Fibroblast of lung (primary cell): ENCODE measurements around the gene GRID1. TPM values are rescaled to one million over a fixed set of nuclear protein-coding genes. Genes with fewer than 3 reads are reported as not detected.

Experiments used
- DNase-seq, 2 donors: peaks; one replicate each; pipeline versions ENCODE4 v3.0.0 to v3.0.0-alpha.2; 2010; ENCODE audit warnings: low read depth in 2 of 2
- H2AFZ ChIP-seq: 2 replicates; pipeline ENCODE4 v1.5.1; 2012; ENCODE audit warnings: low read length, control low read depth, inconsistent platforms
- H3K27ac ChIP-seq: 2 replicates; pipeline ENCODE4 v1.5.1; 2011; ENCODE audit warnings: low read length, control low read depth; ENCODE audit not compliant: insufficient read depth
- H3K27me3 ChIP-seq: 2 replicates; pipeline ENCODE4 v1.5.1; 2011; ENCODE audit warnings: mild to moderate bottlenecking, low read length; ENCODE audit not compliant: control insufficient read depth, insufficient read depth
- H3K36me3 ChIP-seq: 2 replicates; pipeline ENCODE4 v1.5.1; 2011; ENCODE audit warnings: low read length; ENCODE audit not compliant: control insufficient read depth, insufficient read depth
- H3K4me1 ChIP-seq: 2 replicates; pipeline ENCODE4 v1.5.1; 2011; ENCODE audit warnings: low read length; ENCODE audit not compliant: control insufficient read depth, insufficient read depth; ENCODE audit errors: extremely low read depth
- H3K4me2 ChIP-seq: 2 replicates; pipeline ENCODE4 v1.5.1; 2011; ENCODE audit warnings: low read length, control low read depth; ENCODE audit not compliant: insufficient read depth; ENCODE audit errors: extremely low read depth
- H3K4me3 ChIP-seq, 4 experiments: fragments of 200-600 bp in 1 of 4; sonication (generic) in 1 of 4; replicated peaks in 1 of 4; 2 replicates each; pipeline ENCODE4 v1.5.1; 2011 to 2016; ENCODE audit warnings: low read length in 4 of 4, low read depth in 3 of 4, mild to moderate bottlenecking in 3 of 4, control low read depth in 2 of 4, inconsistent platforms in 1 of 4, mixed read lengths in 1 of 4; ENCODE audit not compliant: insufficient read depth in 1 of 4; ENCODE audit errors: control extremely low read depth in 1 of 4
- H3K79me2 ChIP-seq: 2 replicates; pipeline ENCODE4 v1.5.1; 2012; ENCODE audit warnings: mild to moderate bottlenecking, low read length, inconsistent platforms; ENCODE audit not compliant: control insufficient read depth, insufficient read depth
- H3K9ac ChIP-seq: 2 replicates; pipeline ENCODE4 v1.5.1; 2011; ENCODE audit warnings: mild to moderate bottlenecking, low read length, control low read depth; ENCODE audit not compliant: insufficient read depth
- H3K9me3 ChIP-seq: 2 replicates; pipeline ENCODE4 v1.5.1; 2012; ENCODE audit warnings: low read depth, low read length; ENCODE audit not compliant: control insufficient read depth, insufficient read depth
- H4K20me1 ChIP-seq: 2 replicates; pipeline ENCODE4 v1.5.1; 2011; ENCODE audit warnings: low read length; ENCODE audit not compliant: control insufficient read depth, insufficient read depth; ENCODE audit errors: extremely low read depth
- CTCF ChIP-seq, 2 donors: IDR thresholded peaks in 1 of 2; conservative IDR thresholded peaks in 1 of 2; 1 replicate in 1 of 2; 2 replicates in 1 of 2; pipeline ENCODE4 v1.5.1; 2011 to 2012; ENCODE audit warnings: low read length in 2 of 2, control low read depth in 1 of 2, inconsistent platforms in 1 of 2, low read depth in 1 of 2, mild to moderate bottlenecking in 1 of 2
- EZH2 ChIP-seq: IDR thresholded peaks from 2 replicates; pipeline ENCODE4 v1.5.1; 2012; ENCODE audit warnings: low read length, control low read depth, mild to moderate bottlenecking; ENCODE audit errors: missing control alignments
- polyA plus RNA-seq, 2 donors: library from polyadenylated mRNA; depleted of rRNA in 1 of 2; stranded (reverse) in 1 of 2; unstranded in 1 of 2; fragments of >200 nt; gene quantifications; 2 replicates each; pipeline ENCODE4 v1.2.1, GENCODE V29; 2011 to 2012; ENCODE audit warnings: missing spikeins in 1 of 2
- total RNA-seq: library from RNA; depleted of rRNA; stranded (reverse); fragments of >200 nt; gene quantifications from 2 replicates; pipeline ENCODE4 v1.2.1, GENCODE V29; 2014

The GRID1 gene
- total and polyA plus RNA-seq, 2 donors (not counting 1 experiment from before 2014, with no cell fraction given), result 0.03 to 0.33 TPM

GRCh38 chr10:85832988-85833387 lies 533.6 kb downstream of the GRID1 start:
- Histone ChIP-seq H3K27me3 (no peaks in the 10 kb centered on the region), H3K4me2 (no peak overlapping the region), H3K9me3 (no peaks in the 10 kb centered on the region), H4K20me1 (no peaks in the 10 kb centered on the region), H3K9ac (no peak overlapping the region), H3K79me2 (no peaks in the 10 kb centered on the region), H2AFZ (no peak overlapping the region), H3K4me3 (no peak overlapping the region), H3K4me1 (no peaks in the 10 kb centered on the region), H3K27ac (no peak overlapping the region), H3K36me3 (no peaks in the 10 kb centered on the region)
- DNase-seq, result no peak
- TF ChIP-seq CTCF (conservative IDR thresholded peaks at IDR 0.05 in 1 of 2, IDR thresholded peaks at IDR 0.05 in 1 of 2; ENCODE audit: low read depth in 1 of 2, low read length in 2 of 2) (no peak), EZH2 (no peak)

GRCh38 chr10:85831422-85831821 lies 535.2 kb downstream of the GRID1 start:
- Histone ChIP-seq H3K79me2 (no peaks in the 10 kb centered on the region), H3K27me3 (no peaks in the 10 kb centered on the region), H3K36me3 (no peaks in the 10 kb centered on the region), H3K4me3 (no peak overlapping the region), H4K20me1 (no peaks in the 10 kb centered on the region), H3K4me2 (no peak overlapping the region), H3K4me1 (no peaks in the 10 kb centered on the region), H3K9ac (no peak overlapping the region), H3K9me3 (no peaks in the 10 kb centered on the region), H3K27ac (no peak overlapping the region), H2AFZ (no peak overlapping the region)
- TF ChIP-seq CTCF (conservative IDR thresholded peaks at IDR 0.05 in 1 of 2, IDR thresholded peaks at IDR 0.05 in 1 of 2; ENCODE audit: low read depth in 1 of 2, low read length in 2 of 2) (no peak), EZH2 (no peak)
- DNase-seq, result no peak

GRCh38 chr10:85826377-85826776 lies 540.2 kb downstream of the GRID1 start:
- H2AFZ ChIP-seq, result no peak overlapping the region
- no peaks in the 10 kb centered on the region for H3K4me1 ChIP-seq
- no peaks in the 10 kb centered on the region for H3K9me3 ChIP-seq
- H3K4me2 ChIP-seq, result no peak overlapping the region
- no peaks in the 10 kb centered on the region for H3K27me3 ChIP-seq
- H3K27ac ChIP-seq, result no peak overlapping the region
- DNase-seq, result no peak
- no peaks in the 10 kb centered on the region for H4K20me1 ChIP-seq
- no peaks in the 10 kb centered on the region for H3K79me2 ChIP-seq
- H3K36me3 ChIP-seq, result no peaks in the 10 kb centered on the region
- no peak overlapping the region for H3K4me3 ChIP-seq
- H3K9ac ChIP-seq, result no peak overlapping the region
- TF ChIP-seq EZH2 (no peak), CTCF (conservative IDR thresholded peaks at IDR 0.05 in 1 of 2, IDR thresholded peaks at IDR 0.05 in 1 of 2; ENCODE audit: low read depth in 1 of 2, low read length in 2 of 2) (no peak)
